Loucy (cell line): ENCODE measurements around the gene RBM6.
A peak's percentile ranks its signal among the peaks of the same experiment; 100 is the strongest.
"Not testable (repeated sequence)": the region's sequence is repeated elsewhere in the genome, so short reads cannot be mapped to it uniquely, and the experiment has no call there.

Source experiments
- H2AFZ ChIP-seq: fragments of 200-600 bp; sonication (generic); 2 replicates; pipeline ENCODE4 v1.6.0; 2016; ENCODE audit warnings: antibody characterized with exemption, mild to moderate bottlenecking, low read length, moderate library complexity
- H3F3A ChIP-seq: fragments of 200-600 bp; 2 replicates; pipeline ENCODE4 v1.6.0; 2016; ENCODE audit warnings: antibody characterized with exemption, low read depth, mild to moderate bottlenecking
- H3K27me3 ChIP-seq: fragments of 200-600 bp; sonication (generic); 2 replicates; pipeline ENCODE4 v1.6.1; 2014; ENCODE audit warnings: low read length, mild to moderate bottlenecking; ENCODE audit not compliant: insufficient read depth, poor library complexity, severe bottlenecking
- H3K36me3 ChIP-seq: fragments of 200-600 bp; sonication (generic); 2 replicates; pipeline ENCODE4 v1.6.1; 2016; ENCODE audit warnings: low read length; ENCODE audit not compliant: insufficient read depth
- H3K4me1 ChIP-seq: fragments of 200-600 bp; sonication (generic); 2 replicates; pipeline ENCODE4 v1.5.1; 2014; ENCODE audit warnings: low read length, mild to moderate bottlenecking; ENCODE audit not compliant: insufficient read depth, poor library complexity, severe bottlenecking
- H3K4me2 ChIP-seq: fragments of 200-600 bp; sonication (generic); 2 replicates; pipeline ENCODE4 v1.6.0; 2014; ENCODE audit warnings: antibody characterized with exemption, low read length, low read depth, mild to moderate bottlenecking; ENCODE audit not compliant: poor library complexity, severe bottlenecking
- H3K4me3 ChIP-seq: fragments of 200-600 bp; sonication (generic); 2 replicates; pipeline ENCODE4 v1.5.1; 2014; ENCODE audit warnings: low read length, mild to moderate bottlenecking, mixed read lengths; ENCODE audit not compliant: poor library complexity, severe bottlenecking
- H3K79me2 ChIP-seq: fragments of 200-600 bp; sonication (generic); 2 replicates; pipeline ENCODE4 v1.6.1; 2014; ENCODE audit warnings: low read length; ENCODE audit not compliant: insufficient read depth
- H3K9ac ChIP-seq: fragments of 200-600 bp; sonication (generic); 2 replicates; pipeline ENCODE4 v1.6.0; 2014; ENCODE audit warnings: mild to moderate bottlenecking, low read depth, low read length, moderate library complexity; ENCODE audit not compliant: poor library complexity, severe bottlenecking
- H3K9me2 ChIP-seq: fragments of 200-600 bp; sonication (generic); replicated peaks from 2 replicates; pipeline ENCODE4 v1.6.1; 2016; ENCODE audit warnings: low read depth, low read length, mixed read lengths
- H3K9me3 ChIP-seq: fragments of 200-600 bp; sonication (generic); 2 replicates; pipeline ENCODE4 v1.6.1; 2014; ENCODE audit warnings: mild to moderate bottlenecking, antibody characterized with exemption, low read length, low read depth; ENCODE audit not compliant: insufficient read depth
- H4K20me1 ChIP-seq: fragments of 200-600 bp; sonication (generic); 2 replicates; pipeline ENCODE4 v1.6.0; 2014; ENCODE audit warnings: antibody characterized with exemption, low read length, mild to moderate bottlenecking; ENCODE audit not compliant: insufficient read depth, poor library complexity, severe bottlenecking
- CTCF ChIP-seq: fragments of 200-600 bp; sonication (generic); conservative IDR thresholded peaks from 2 replicates; pipeline ENCODE4 v1.5.1; 2014; ENCODE audit warnings: mild to moderate bottlenecking, antibody characterized with exemption, low read length
- EZH2phosphoT487 ChIP-seq: fragments of 200-600 bp; IDR thresholded peaks from 2 replicates; pipeline ENCODE4 v1.6.1; 2018; ENCODE audit warnings: antibody characterized with exemption, mild to moderate bottlenecking, moderate library complexity, borderline replicate concordance

RBM6 gene

GRCh38 chr3:49903451-49904424, 36.2 kb upstream of the RBM6 start, which contains the start of gene MST1R:
Gene MST1R (minus strand): TSS chr3:49903873. CDS start chr3:49903609, 264 bp downstream.
- H3K79me2 ChIP-seq: no peaks in the 10 kb centered on the region
- peak within 1 kb of the TSS; percentile 40; the same call in 1 of the 2 replicates for H2AFZ ChIP-seq

GRCh38 chr3:49904448-49904847, 35.5 kb upstream of the RBM6 start:
- peak overlapping the region; percentile 62 for H3K4me2 ChIP-seq

More at GRCh38 chr3:49903451-49904424, 36.2 kb upstream of the RBM6 start, which contains the start of gene MST1R:
- Histone ChIP-seq H3K9ac (peak within 1 kb of the TSS; percentile 63), H3F3A (no peaks in the 10 kb centered on the region), H3K9me3 (no peaks in the 10 kb centered on the region), H3K4me3 (peak within 1 kb of the TSS; percentile 66), H3K4me2 (peak within 1 kb of the TSS; percentile 62), H3K36me3 (no peaks in the 10 kb centered on the region), H3K9me2 (no peaks in the 10 kb centered on the region), H4K20me1 (no peaks in the 10 kb centered on the region), H3K4me1 (peaks cover 6% of the 10 kb centered on the region), H3K27me3 (no peaks in the 10 kb centered on the region)
- TF ChIP-seq EZH2phosphoT487: no peak
- no peak for TF ChIP-seq CTCF

GRCh38 chr3:49906073-49906743, 33.7 kb upstream of the RBM6 start:
- H3K9me3 ChIP-seq: no peaks in the 10 kb centered on the region
- H4K20me1 ChIP-seq: no peaks in the 10 kb centered on the region
- no peaks in the 10 kb centered on the region for H3K9me2 ChIP-seq
- H3K4me2 ChIP-seq: peak overlapping the region; percentile 69
- peak overlapping the region; percentile 34 for H3K9ac ChIP-seq
- no peaks in the 10 kb centered on the region for H3F3A ChIP-seq
- no peaks in the 10 kb centered on the region for H3K79me2 ChIP-seq
- peak overlapping the region; percentile 77 for H2AFZ ChIP-seq
- TF ChIP-seq CTCF: peak; percentile 82
- TF ChIP-seq EZH2phosphoT487: no peak
- peak overlapping the region; percentile 54 for H3K4me3 ChIP-seq
- no peaks in the 10 kb centered on the region for H3K27me3 ChIP-seq
- peaks cover 6% of the 10 kb centered on the region for H3K4me1 ChIP-seq
- peaks cover 4% of the 10 kb centered on the region; the same call in 1 of the 2 replicates for H3K36me3 ChIP-seq

More at GRCh38 chr3:49904448-49904847, 35.5 kb upstream of the RBM6 start:
- H3K79me2 ChIP-seq, H3K36me3 ChIP-seq, H3K9me2 ChIP-seq, H3K27me3 ChIP-seq, H4K20me1 ChIP-seq, H3K9me3 ChIP-seq, H3F3A ChIP-seq, H2AFZ ChIP-seq, H3K4me1 ChIP-seq: not testable (repeated sequence)
- peak overlapping the region; percentile 66 for H3K4me3 ChIP-seq
- peak overlapping the region; percentile 63 for H3K9ac ChIP-seq
